Stimulated activated CD8-positive, alpha-beta memory T cell treated with anti-CD3 and anti-CD28 coated beads, Interleukin-12 subunit alpha, Interleukin-12 subunit beta, amount 100 ng/mL, for 4 hours (primary cell): ENCODE results near the gene NELFE.
A peak's percentile ranks its signal among the peaks of the same experiment; 100 is the strongest.
"Not testable (repeated sequence)": the region's sequence is repeated elsewhere in the genome, so short reads cannot be mapped to it uniquely, and the experiment has no call there.

Experiments
- DNase-seq: peaks from one replicate; pipeline ENCODE4 v3.0.0-alpha.2; 2020; ENCODE audit warnings: low read depth

The NELFE gene

GRCh38 chr6:31958741-31959739 is at the start of gene NELFE, which contains the start of gene SKIC2:
NELFE (minus strand) TSS chr6:31958971; CDS start chr6:31958446, 525 bp downstream.
SKIC2 (plus strand) TSS chr6:31959175; CDS start chr6:31959193, 18 bp downstream.
- DNase-seq, result peak; percentile 98

- DNase-seq, result not testable (repeated sequence)
Observed at GRCh38 chr6:32008037-32008436, 49.3 kb upstream of the NELFE start.

- DNase-seq, result not testable (repeated sequence)
Observed at GRCh38 chr6:32007086-32007485, 48.3 kb upstream of the NELFE start.

- not testable (repeated sequence) for DNase-seq
Observed at GRCh38 chr6:32005991-32006529, 47.3 kb upstream of the NELFE start.

- not testable (repeated sequence) for DNase-seq
Observed at GRCh38 chr6:32005538-32005880, 46.7 kb upstream of the NELFE start.

- DNase-seq, result not testable (repeated sequence)
Observed at GRCh38 chr6:32004864-32005537, 46.2 kb upstream of the NELFE start.

- DNase-seq, result not testable (repeated sequence)
Observed at GRCh38 chr6:32004393-32004792, 45.6 kb upstream of the NELFE start.

GRCh38 chr6:32003301-32003700 is 44.5 kb upstream of the NELFE start:
- DNase-seq, result not testable (repeated sequence)

- not testable (repeated sequence) for DNase-seq
Observed at GRCh38 chr6:32002546-32003268, 43.9 kb upstream of the NELFE start.

GRCh38 chr6:31996385-31996784 is 37.6 kb upstream of the NELFE start:
- not testable (repeated sequence) for DNase-seq

- DNase-seq, result not testable (repeated sequence)
Observed at GRCh38 chr6:31994421-31994820, 35.6 kb upstream of the NELFE start.

- not testable (repeated sequence) for DNase-seq
Observed at GRCh38 chr6:31989363-31989762, 30.6 kb upstream of the NELFE start.

- DNase-seq, result not testable (repeated sequence)
Observed at GRCh38 chr6:31981744-31982143, 23.0 kb upstream of the NELFE start, which contains the start of gene C4A. C4A (plus strand) TSS chr6:31982057; CDS start chr6:31982108, 51 bp downstream.

GRCh38 chr6:31980998-31981397 is 22.2 kb upstream of the NELFE start:
- not testable (repeated sequence) for DNase-seq

- DNase-seq, result not testable (repeated sequence)
Observed at GRCh38 chr6:31980195-31980876, 21.6 kb upstream of the NELFE start.

GRCh38 chr6:31979238-31979898 is 20.6 kb upstream of the NELFE start:
- no peak for DNase-seq

GRCh38 chr6:31978831-31979230 is 20.1 kb upstream of the NELFE start:
- DNase-seq, result no peak

GRCh38 chr6:31977816-31978431 is 19.2 kb upstream of the NELFE start:
- DNase-seq, result no peak

- DNase-seq, result not testable (repeated sequence)
Observed at GRCh38 chr6:31976065-31976464, 17.3 kb upstream of the NELFE start.
